Type B pancreatic cell (in vitro differentiated cells): ENCODE data around the gene DNAH9. TPM values are rescaled to one million over a fixed set of nuclear protein-coding genes. Genes with fewer than 3 reads are reported as not detected.

Source experiments
- DNase-seq: peaks from one replicate; pipeline ENCODE4 v3.0.0; 2021; ENCODE audit warnings: mixed read lengths; ENCODE audit not compliant: unreplicated experiment; ENCODE audit errors: extremely low spot score
- H3K27ac Mint-ChIP-seq: 2 replicates; pipeline ENCODE4 v1.8.0; 2021; ENCODE audit warnings: mild to moderate bottlenecking, mixed read lengths
- H3K27me3 Mint-ChIP-seq: 2 replicates; pipeline ENCODE4 v1.8.0; 2021; ENCODE audit warnings: mixed read lengths
- H3K36me3 Mint-ChIP-seq: 2 replicates; pipeline ENCODE4 v1.8.0; 2021; ENCODE audit warnings: mixed read lengths
- H3K4me1 Mint-ChIP-seq: one replicate; pipeline ENCODE4 v1.8.0; 2021; ENCODE audit warnings: mixed read lengths; ENCODE audit not compliant: unreplicated experiment
- H3K4me3 Mint-ChIP-seq: 2 replicates; pipeline ENCODE4 v1.8.0; 2021; ENCODE audit warnings: mild to moderate bottlenecking, mixed read lengths
- H3K9me3 Mint-ChIP-seq: 2 replicates; pipeline ENCODE4 v1.8.0; 2021; ENCODE audit warnings: mixed read lengths
- total RNA-seq: library from RNA; stranded (reverse); gene quantifications from 2 replicates; pipeline ENCODE4 v1.2.1, GENCODE V29; 2021; ENCODE audit warnings: low replicate concordance
- TF ChIP-seq, protein P1 (sequence below): fragments of 200-600 bp; sonication (generic); conservative IDR thresholded peaks from 2 replicates; pipeline ENCODE4 v1.5.0; 2021; ENCODE audit warnings: antibody characterized with exemption, mild to moderate bottlenecking

DNAH9 gene
- total RNA-seq, 1 donor from 2014 or later: 6.2 TPM

GRCh38 chr17:11642655-11643054, 44.4 kb downstream of the DNAH9 start:
- TF ChIP-seq, protein P1, sequence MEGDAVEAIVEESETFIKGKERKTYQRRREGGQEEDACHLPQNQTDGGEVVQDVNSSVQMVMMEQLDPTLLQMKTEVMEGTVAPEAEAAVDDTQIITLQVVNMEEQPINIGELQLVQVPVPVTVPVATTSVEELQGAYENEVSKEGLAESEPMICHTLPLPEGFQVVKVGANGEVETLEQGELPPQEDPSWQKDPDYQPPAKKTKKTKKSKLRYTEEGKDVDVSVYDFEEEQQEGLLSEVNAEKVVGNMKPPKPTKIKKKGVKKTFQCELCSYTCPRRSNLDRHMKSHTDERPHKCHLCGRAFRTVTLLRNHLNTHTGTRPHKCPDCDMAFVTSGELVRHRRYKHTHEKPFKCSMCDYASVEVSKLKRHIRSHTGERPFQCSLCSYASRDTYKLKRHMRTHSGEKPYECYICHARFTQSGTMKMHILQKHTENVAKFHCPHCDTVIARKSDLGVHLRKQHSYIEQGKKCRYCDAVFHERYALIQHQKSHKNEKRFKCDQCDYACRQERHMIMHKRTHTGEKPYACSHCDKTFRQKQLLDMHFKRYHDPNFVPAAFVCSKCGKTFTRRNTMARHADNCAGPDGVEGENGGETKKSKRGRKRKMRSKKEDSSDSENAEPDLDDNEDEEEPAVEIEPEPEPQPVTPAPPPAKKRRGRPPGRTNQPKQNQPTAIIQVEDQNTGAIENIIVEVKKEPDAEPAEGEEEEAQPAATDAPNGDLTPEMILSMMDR: no peak
- peaks cover 9% of the 10 kb centered on the region for H3K27me3 Mint-ChIP-seq
- H3K27ac Mint-ChIP-seq: no peak overlapping the region
- no peak for DNase-seq
- H3K4me3 Mint-ChIP-seq: no peak overlapping the region
- H3K36me3 Mint-ChIP-seq: no peaks in the 10 kb centered on the region
- no peaks in the 10 kb centered on the region for H3K4me1 Mint-ChIP-seq
- no peaks in the 10 kb centered on the region for H3K9me3 Mint-ChIP-seq

GRCh38 chr17:11643851-11644250, 45.6 kb downstream of the DNAH9 start:
- Mint-ChIP-seq H3K4me1 (no peaks in the 10 kb centered on the region), H3K9me3 (no peaks in the 10 kb centered on the region), H3K27ac (no peak overlapping the region), H3K27me3 (peaks cover 5% of the 10 kb centered on the region), H3K36me3 (no peaks in the 10 kb centered on the region), H3K4me3 (no peak overlapping the region)
- TF ChIP-seq, protein P1: no peak
- no peak for DNase-seq

DNA sequence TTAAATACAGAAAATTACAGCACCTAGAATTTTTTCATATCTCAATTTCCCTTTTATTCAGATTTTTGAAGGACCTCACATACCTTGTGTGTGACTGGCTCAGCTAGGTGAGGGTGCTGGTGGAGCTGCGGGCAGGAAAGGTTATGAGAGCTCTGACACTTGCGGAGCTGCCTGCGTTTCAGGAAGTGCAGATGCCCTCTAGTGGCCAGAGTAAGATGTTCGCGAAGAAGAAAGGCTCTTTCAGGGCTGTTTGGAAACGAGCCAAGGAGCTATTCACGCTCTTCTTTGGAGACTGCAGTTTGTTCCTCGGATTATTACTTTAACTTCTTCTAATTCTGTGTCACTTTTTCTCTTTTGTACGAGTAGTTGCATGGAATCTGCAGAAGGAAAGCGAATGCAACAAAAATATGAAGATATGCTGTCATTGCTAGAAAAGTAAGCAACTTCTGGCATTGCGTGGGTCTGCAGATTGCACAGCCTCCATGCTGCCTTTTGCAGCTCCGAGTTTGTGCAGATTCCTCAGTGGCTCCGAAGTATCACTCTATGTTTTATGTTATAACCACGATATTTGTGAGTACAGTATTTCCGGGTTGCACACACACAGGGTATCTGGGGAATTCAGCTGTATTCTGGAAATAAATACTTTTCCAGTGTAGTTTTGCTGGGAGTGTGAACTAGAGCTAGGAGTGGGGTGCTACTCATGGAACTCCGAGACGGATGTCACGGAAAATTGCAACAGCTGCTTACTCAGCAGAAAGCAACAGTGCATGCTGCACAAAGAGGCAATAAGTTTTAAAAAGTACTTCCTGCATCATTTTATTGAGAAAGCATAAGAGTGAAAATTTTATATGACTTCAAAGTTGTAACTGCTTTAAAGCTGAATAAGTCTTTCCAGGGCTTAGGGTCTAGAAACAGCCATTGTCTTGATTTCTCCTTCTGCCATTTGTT, 46.3 kb downstream of the DNAH9 start:
- Mint-ChIP-seq H3K36me3 (no peaks in the 10 kb centered on the region), H3K4me1 (no peaks in the 10 kb centered on the region), H3K4me3 (no peak overlapping the region), H3K9me3 (no peaks in the 10 kb centered on the region), H3K27me3 (peaks cover 5% of the 10 kb centered on the region), H3K27ac (no peak overlapping the region)
- no peak for DNase-seq
- TF ChIP-seq, protein P1: peak; percentile 91

- no peak overlapping the region for H3K4me3 Mint-ChIP-seq
- H3K27me3 Mint-ChIP-seq: peaks cover 5% of the 10 kb centered on the region
- no peak for DNase-seq
- H3K36me3 Mint-ChIP-seq: no peaks in the 10 kb centered on the region
- TF ChIP-seq, protein P1: no peak
- no peaks in the 10 kb centered on the region for H3K9me3 Mint-ChIP-seq
- no peak overlapping the region for H3K27ac Mint-ChIP-seq
- no peaks in the 10 kb centered on the region for H3K4me1 Mint-ChIP-seq
Measured at GRCh38 chr17:11645426-11645825, 47.2 kb downstream of the DNAH9 start.

DNA sequence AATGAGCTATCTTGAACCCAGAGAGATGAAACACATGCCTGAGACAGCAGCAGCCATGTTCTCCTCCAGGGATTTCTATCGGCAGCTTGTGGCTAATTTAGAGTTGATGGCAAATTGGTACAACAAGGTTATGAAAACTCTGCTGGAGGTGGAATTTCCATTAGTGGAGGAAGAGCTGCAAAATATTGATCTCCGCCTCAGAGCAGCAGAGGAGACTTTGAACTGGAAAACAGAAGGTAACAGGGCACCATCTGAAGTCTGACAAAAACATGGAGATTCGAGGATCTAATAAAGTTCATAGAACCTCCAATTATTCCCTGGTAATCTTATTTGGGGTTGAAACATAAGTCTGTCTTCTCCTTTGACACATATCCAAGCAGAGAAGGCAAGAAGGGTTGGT, 52.8 kb downstream of the DNAH9 start:
- H3K9me3 Mint-ChIP-seq: no peaks in the 10 kb centered on the region
- H3K27me3 Mint-ChIP-seq: no peaks in the 10 kb centered on the region
- H3K36me3 Mint-ChIP-seq: no peaks in the 10 kb centered on the region
- H3K4me1 Mint-ChIP-seq: no peaks in the 10 kb centered on the region
- no peak for DNase-seq
- H3K4me3 Mint-ChIP-seq: no peak overlapping the region
- TF ChIP-seq, protein P1: no peak
- H3K27ac Mint-ChIP-seq: no peak overlapping the region
